Tibial nerve (tissue), 4 donors: ENCODE measurements around the gene ZFR. TPM values are rescaled to one million over a fixed set of nuclear protein-coding genes. Genes with fewer than 3 reads are reported as not detected.
A peak's percentile ranks its signal among the peaks of the same experiment; 100 is the strongest.

Experiments
- DNase-seq, 2 donors: peaks; one replicate each; pipeline ENCODE4 v3.0.0-alpha.2; 2019; ENCODE audit warnings: low spot score in 2 of 2
- H3K27ac ChIP-seq, 4 donors: fragments of 200-600 bp; sonication (generic) in 3 of 4; one replicate each; pipeline ENCODE4 v1.5.1; 2017 to 2019; ENCODE audit warnings: mild to moderate bottlenecking in 1 of 4
- H3K27me3 ChIP-seq, 2 donors: fragments of 200-600 bp; sonication (generic) in 1 of 2; one replicate each; pipeline versions ENCODE4 v1.5.1 to v1.6.0; 2017 to 2019
- H3K36me3 ChIP-seq, 3 donors: fragments of 200-600 bp; sonication (generic); one replicate each; pipeline ENCODE4 v1.5.1; 2018 to 2019
- H3K4me1 ChIP-seq, 4 donors: fragments of 200-600 bp; sonication (generic) in 3 of 4; one replicate each; pipeline ENCODE4 v1.5.1; 2017 to 2019
- H3K4me3 ChIP-seq, 4 donors: fragments of 200-600 bp; sonication (generic) in 3 of 4; one replicate each; pipeline ENCODE4 v1.5.1; 2017 to 2019; ENCODE audit warnings: mild to moderate bottlenecking in 1 of 4, moderate library complexity in 1 of 4
- H3K9me3 ChIP-seq, 4 donors: fragments of 200-600 bp; sonication (generic) in 3 of 4; one replicate each; pipeline ENCODE4 v1.5.1; 2017 to 2019
- EP300 ChIP-seq, 2 donors: sonication (generic); formaldehyde crosslinking; IDR thresholded peaks; one replicate each; pipeline ENCODE4 v1.6.1; 2017; ENCODE audit warnings: antibody characterized with exemption in 2 of 2, mild to moderate bottlenecking in 1 of 2
- POLR2A ChIP-seq, 2 donors: fragments of 450-650 bp; IDR thresholded peaks; one replicate each; pipeline ENCODE4 v1.6.1; 2017; ENCODE audit warnings: antibody characterized with exemption in 2 of 2, mild to moderate bottlenecking in 2 of 2, moderate library complexity in 2 of 2
- WGBS, 2 donors: methylation state at CpG; one replicate each; pipeline ENCODE4 v1.1.5; 2018; 5-methylcytosine and 5-hydroxymethylcytosine counted together
- total RNA-seq, 4 donors: library from RNA; depleted of rRNA; stranded (reverse); fragments of >200 nt; gene quantifications; one replicate each; pipeline ENCODE4 v1.1.0, GENCODE V29; 2016
- TF ChIP-seq, protein P1 (sequence below), 5 experiments: fragments of 200-600 bp in 3 of 5; fragments of 450-650 bp in 2 of 5; sonication (generic) in 3 of 5; IDR thresholded peaks; one replicate each; pipeline ENCODE4 v1.5.1; 2016 to 2019; ENCODE audit warnings: antibody characterized with exemption in 5 of 5, mild to moderate bottlenecking in 3 of 5, moderate library complexity in 2 of 5

The ZFR gene
- 10 to 100 TPM; 63.9 to 83.5 (median 73.8) TPM for total RNA-seq

- peak; percentile 77 to 81 for DNase-seq
- Histone ChIP-seq H3K36me3 (peaks cover 0 to 4% (median 0%) of the 10 kb centered on the region in 3 donors), H3K4me3 (peak within 1 kb of the TSS; percentile 64 to 97 (median 69)), H3K27ac (peak within 1 kb of the TSS; percentile 86 to 98 (median 92)), H3K27me3 (no peaks in the 10 kb centered on the region), H3K9me3 (no peaks in the 10 kb centered on the region), H3K4me1 (peaks cover 4 to 45% (median 22%) of the 10 kb centered on the region in 4 donors)
- peak; percentile 82 to 86 for TF ChIP-seq POLR2A (IDR thresholded peaks at IDR 0.05)
- TF ChIP-seq, protein P1, sequence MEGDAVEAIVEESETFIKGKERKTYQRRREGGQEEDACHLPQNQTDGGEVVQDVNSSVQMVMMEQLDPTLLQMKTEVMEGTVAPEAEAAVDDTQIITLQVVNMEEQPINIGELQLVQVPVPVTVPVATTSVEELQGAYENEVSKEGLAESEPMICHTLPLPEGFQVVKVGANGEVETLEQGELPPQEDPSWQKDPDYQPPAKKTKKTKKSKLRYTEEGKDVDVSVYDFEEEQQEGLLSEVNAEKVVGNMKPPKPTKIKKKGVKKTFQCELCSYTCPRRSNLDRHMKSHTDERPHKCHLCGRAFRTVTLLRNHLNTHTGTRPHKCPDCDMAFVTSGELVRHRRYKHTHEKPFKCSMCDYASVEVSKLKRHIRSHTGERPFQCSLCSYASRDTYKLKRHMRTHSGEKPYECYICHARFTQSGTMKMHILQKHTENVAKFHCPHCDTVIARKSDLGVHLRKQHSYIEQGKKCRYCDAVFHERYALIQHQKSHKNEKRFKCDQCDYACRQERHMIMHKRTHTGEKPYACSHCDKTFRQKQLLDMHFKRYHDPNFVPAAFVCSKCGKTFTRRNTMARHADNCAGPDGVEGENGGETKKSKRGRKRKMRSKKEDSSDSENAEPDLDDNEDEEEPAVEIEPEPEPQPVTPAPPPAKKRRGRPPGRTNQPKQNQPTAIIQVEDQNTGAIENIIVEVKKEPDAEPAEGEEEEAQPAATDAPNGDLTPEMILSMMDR (IDR thresholded peaks at IDR 0.05) = no peak
- TF ChIP-seq EP300 (IDR thresholded peaks at IDR 0.05) = peak in 1 of 2 donors; percentile 83
- WGBS, 2 donors = 7% methylated on average over 50 to 52 of the region's 70 CpGs
These were observed at the start of gene ZFR for GRCh38 chr5:32444431-32445286. Gene ZFR (minus strand): TSS chr5:32444740. CDS start chr5:32444658, 82 bp downstream.

GRCh38 chr5:32490972-32491557 is 46.5 kb upstream of the ZFR start:
- no peak overlapping the region for H3K27ac ChIP-seq
- 75 to 77% methylated on average over 6 of the region's 6 CpGs for WGBS, 2 donors
- DNase-seq = no peak
- H3K4me1 ChIP-seq = peaks cover 0 to 10% (median 0%) of the 10 kb centered on the region in 4 donors
- no peaks in the 10 kb centered on the region for H3K9me3 ChIP-seq
- no peaks in the 10 kb centered on the region for H3K36me3 ChIP-seq
- H3K27me3 ChIP-seq = no peaks in the 10 kb centered on the region
- no peak overlapping the region for H3K4me3 ChIP-seq
- TF ChIP-seq, protein P1 (IDR thresholded peaks at IDR 0.05) = no peak
- TF ChIP-seq EP300 (IDR thresholded peaks at IDR 0.05) = no peak

DNA sequence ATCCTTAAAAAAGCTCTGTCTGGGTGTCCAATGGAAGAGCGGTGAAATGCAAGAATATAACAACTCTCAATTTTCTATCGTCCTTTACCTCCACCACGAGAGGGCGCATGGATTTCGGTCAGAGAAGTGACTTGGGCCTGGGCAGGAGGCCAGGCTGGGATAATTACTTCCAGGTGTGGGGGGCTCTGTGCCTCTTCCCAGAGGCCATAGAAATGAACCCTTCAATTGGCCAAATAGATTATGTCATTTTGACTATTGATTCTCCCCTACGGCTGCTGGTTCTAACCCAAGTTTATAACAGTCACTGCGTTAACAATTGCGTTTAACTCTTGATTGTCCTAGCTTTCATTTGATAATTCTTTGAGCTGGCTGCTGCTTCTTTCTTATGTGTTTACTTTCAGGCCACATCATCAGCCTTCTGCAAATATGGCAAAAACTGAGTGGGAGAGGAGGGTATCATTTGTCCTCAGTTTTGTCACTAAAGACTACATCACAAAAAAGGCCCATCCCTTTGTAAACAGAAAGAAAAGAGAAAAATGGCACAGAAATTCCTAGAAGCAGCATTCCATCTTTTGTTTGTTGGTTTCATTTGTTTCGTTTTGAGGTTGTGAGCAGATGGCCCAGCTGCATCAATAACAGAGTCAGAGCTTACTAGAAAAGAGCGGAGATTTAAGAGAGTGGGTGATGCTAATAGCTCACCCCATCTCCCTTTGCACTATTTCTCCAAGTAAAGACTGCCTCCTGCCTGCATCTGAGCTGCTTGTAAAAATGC is 45.4 kb upstream of the ZFR start:
- Histone ChIP-seq H3K4me1 (peaks cover 0 to 10% (median 0%) of the 10 kb centered on the region in 4 donors), H3K9me3 (no peaks in the 10 kb centered on the region), H3K27me3 (no peaks in the 10 kb centered on the region), H3K27ac (no peak overlapping the region), H3K4me3 (no peak overlapping the region), H3K36me3 (no peaks in the 10 kb centered on the region)
- DNase-seq = peak; percentile 67 to 90
- TF ChIP-seq EP300 (IDR thresholded peaks at IDR 0.05) = peak in 1 of 2 donors; percentile 88
- TF ChIP-seq, protein P1 (IDR thresholded peaks at IDR 0.05) = peak; percentile 60 to 86 (median 70)
- no peak for TF ChIP-seq POLR2A (IDR thresholded peaks at IDR 0.05)
- 19 to 20% methylated on average over 10 of the region's 10 CpGs for WGBS, 2 donors

DNA sequence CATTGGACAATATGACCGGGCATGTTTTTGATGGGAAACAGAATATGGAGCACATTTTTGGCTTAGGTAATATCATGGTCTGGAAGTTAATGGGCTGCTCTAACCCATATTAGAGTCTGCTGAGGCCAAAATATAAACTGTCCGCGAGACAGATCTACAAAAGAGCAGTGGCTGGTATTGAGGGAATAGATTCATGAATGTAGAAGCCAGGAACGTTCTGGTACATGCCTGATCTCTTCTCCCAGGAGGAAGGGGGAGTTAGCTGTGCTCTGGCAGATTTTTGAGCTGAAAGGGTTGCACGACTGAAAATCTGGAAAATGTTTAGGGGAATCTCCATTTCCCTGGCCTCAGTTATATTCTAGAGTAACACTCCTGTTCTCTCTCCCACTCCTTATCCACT is 42.9 kb upstream of the ZFR start:
- no peak overlapping the region for H3K27ac ChIP-seq
- no peak overlapping the region for H3K4me3 ChIP-seq
- no peaks in the 10 kb centered on the region for H3K27me3 ChIP-seq
- no peaks in the 10 kb centered on the region for H3K36me3 ChIP-seq
- H3K9me3 ChIP-seq = no peaks in the 10 kb centered on the region
- 64 to 70% methylated on average over 5 of the region's 5 CpGs for WGBS, 2 donors
- DNase-seq = no peak
- TF ChIP-seq POLR2A (IDR thresholded peaks at IDR 0.05) (no peak), EP300 (IDR thresholded peaks at IDR 0.05) (no peak)
- TF ChIP-seq, protein P1 (IDR thresholded peaks at IDR 0.05) = no peak
- H3K4me1 ChIP-seq = peaks cover 0 to 10% (median 0%) of the 10 kb centered on the region in 4 donors
